PC-9 (cell line): Measurements from ENCODE around the gene DNMT3A. TPM values are rescaled to one million over a fixed set of nuclear protein-coding genes. Genes with fewer than 3 reads are reported as not detected.

Experiments used
- BruUV-seq: library from RNA; stranded (reverse); fragments of 400-500 nt; replicated peaks from 2 replicates; lab custom pipeline; 2021; lab: Mats Ljungman, UMichigan
- CTCF ChIA-PET: fragments of 300-600 bp; sonication (Branson Sonifier 250); formaldehyde crosslinking; loops from one replicate; lab custom pipeline; 2022; ENCODE audit warnings: antibody characterized with exemption; lab: Charles Lee
- POLR2A ChIA-PET: fragments of 300-600 bp; sonication (Branson Sonifier 250); formaldehyde crosslinking; loops from one replicate; lab custom pipeline; 2022; ENCODE audit warnings: antibody characterized with exemption; ENCODE audit not compliant: unreplicated experiment; lab: Charles Lee
- DNase-seq, 2 experiments: peaks; one replicate each; pipeline versions ENCODE4 v3.0.0 to v3.0.0-alpha.2; 2015 to 2022; ENCODE audit warnings: mixed read lengths in 1 of 2
- H2AFZ ChIP-seq: fragments of 200-600 bp; sonication (generic); 2 replicates; pipeline ENCODE4 v1.8.1; 2017; ENCODE audit warnings: antibody characterized with exemption
- H3F3A ChIP-seq: fragments of 200-600 bp; sonication (generic); 2 replicates; pipeline ENCODE4 v1.8.1; 2017; ENCODE audit warnings: antibody characterized with exemption, mild to moderate bottlenecking, low read depth; ENCODE audit not compliant: insufficient read depth
- H3K27ac ChIP-seq: fragments of 200-600 bp; sonication (generic); 2 replicates; pipeline ENCODE4 v1.6.1; 2016; ENCODE audit warnings: mixed run types
- H3K27me3 ChIP-seq: fragments of 200-600 bp; sonication (generic); 2 replicates; pipeline ENCODE4 v1.6.1; 2016; ENCODE audit warnings: low read depth, mixed run types; ENCODE audit not compliant: insufficient read depth
- H3K36me3 ChIP-seq: fragments of 200-600 bp; sonication (generic); 2 replicates; pipeline ENCODE4 v1.6.1; 2016; ENCODE audit warnings: low read depth, mixed run types
- H3K4me1 ChIP-seq: fragments of 200-600 bp; sonication (generic); replicated peaks from 2 replicates; pipeline ENCODE4 v1.6.1; 2016; ENCODE audit warnings: mixed run types; ENCODE audit not compliant: insufficient read depth
- H3K4me2 ChIP-seq: fragments of 200-600 bp; sonication (generic); 2 replicates; pipeline ENCODE4 v1.6.1; 2017; ENCODE audit warnings: mixed run types
- H3K4me3 ChIP-seq: fragments of 200-600 bp; sonication (generic); 2 replicates; pipeline ENCODE4 v1.6.1; 2016; ENCODE audit warnings: mixed run types
- H3K79me2 ChIP-seq: fragments of 200-600 bp; sonication (generic); 2 replicates; pipeline ENCODE4 v1.6.1; 2017; ENCODE audit warnings: low read depth, mixed run types
- H3K9me2 ChIP-seq: fragments of 200-600 bp; sonication (generic); 2 replicates; pipeline ENCODE4 v1.8.1; 2017; ENCODE audit warnings: mild to moderate bottlenecking; ENCODE audit not compliant: insufficient read depth
- H3K9me3 ChIP-seq: fragments of 200-600 bp; sonication (generic); 2 replicates; pipeline ENCODE4 v1.8.1; 2016; ENCODE audit warnings: low read depth; ENCODE audit not compliant: insufficient read depth
- H4K20me1 ChIP-seq: fragments of 200-600 bp; sonication (generic); 2 replicates; pipeline ENCODE4 v1.8.1; 2017; ENCODE audit not compliant: insufficient read depth
- EZH2 ChIP-seq: fragments of 200-600 bp; sonication (generic); IDR thresholded peaks from 2 replicates; pipeline ENCODE4 v1.8.0; 2017; ENCODE audit warnings: antibody characterized with exemption, low read depth
- intact Hi-C: fragments of 100-400 bp; cut with micrococcal nuclease; formaldehyde crosslinking; loops from one replicate; pipeline ENCODE4 v1.10.0; 2022; ENCODE audit not compliant: unreplicated experiment
- total RNA-seq: library from RNA; stranded (reverse); gene quantifications from 2 replicates; pipeline ENCODE4 v1.2.3, GENCODE V29; 2021
- TF ChIP-seq, protein P1 (sequence below): fragments of 200-600 bp; sonication (generic); conservative IDR thresholded peaks from 2 replicates; pipeline ENCODE4 v1.6.1; 2017; ENCODE audit warnings: mixed run types, antibody characterized with exemption, mild to moderate bottlenecking, moderate library complexity

Gene DNMT3A
- total RNA-seq, 1 experiment from 2014 or later = 38.9 TPM

DNA sequence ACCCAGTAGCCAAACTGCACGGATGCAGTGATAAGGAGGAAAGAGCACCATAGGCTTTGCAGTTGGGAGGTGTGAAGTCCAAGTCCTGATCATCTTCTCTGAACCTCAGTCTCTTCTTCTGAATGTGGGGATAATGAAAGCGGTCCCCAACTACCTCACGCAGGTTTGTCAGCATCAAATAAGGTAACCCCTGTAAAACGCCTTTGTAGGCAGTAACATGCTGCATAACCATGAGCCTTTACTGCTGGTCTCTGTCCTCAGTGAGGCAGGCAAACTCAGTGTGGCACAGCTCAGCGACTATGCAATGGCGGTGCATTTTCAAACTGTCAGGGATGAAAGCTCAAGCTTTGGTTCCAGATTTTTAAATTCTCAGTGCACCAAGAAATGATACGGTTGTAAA, 46.1 kb downstream of the DNMT3A start:
- no peaks in the 10 kb centered on the region for H3K4me1 ChIP-seq
- no peaks in the 10 kb centered on the region for H4K20me1 ChIP-seq
- ChIA-PET POLR2A (interaction anchor here (0.5 kb wide), 1 partner anchor 14 kb away, joined by 7 read pairs; no protein-coding TSS in a partner anchor), CTCF (interaction anchor here (0.5 kb wide), 1 partner anchor 225 kb away, joined by 8 read pairs; no protein-coding TSS in a partner anchor)
- DNase-seq = peak in 1 of 2 experiments; percentile 21
- intact Hi-C loops = no loop called here
- peaks cover 4% of the 10 kb centered on the region; the same call in 1 of the 2 replicates for H3F3A ChIP-seq
- H3K9me2 ChIP-seq = no peaks in the 10 kb centered on the region
- H3K9me3 ChIP-seq = no peaks in the 10 kb centered on the region
- no peak overlapping the region for H3K4me2 ChIP-seq
- no TSS peak for BruUV-seq
- no peak for TF ChIP-seq EZH2
- TF ChIP-seq, protein P1, sequence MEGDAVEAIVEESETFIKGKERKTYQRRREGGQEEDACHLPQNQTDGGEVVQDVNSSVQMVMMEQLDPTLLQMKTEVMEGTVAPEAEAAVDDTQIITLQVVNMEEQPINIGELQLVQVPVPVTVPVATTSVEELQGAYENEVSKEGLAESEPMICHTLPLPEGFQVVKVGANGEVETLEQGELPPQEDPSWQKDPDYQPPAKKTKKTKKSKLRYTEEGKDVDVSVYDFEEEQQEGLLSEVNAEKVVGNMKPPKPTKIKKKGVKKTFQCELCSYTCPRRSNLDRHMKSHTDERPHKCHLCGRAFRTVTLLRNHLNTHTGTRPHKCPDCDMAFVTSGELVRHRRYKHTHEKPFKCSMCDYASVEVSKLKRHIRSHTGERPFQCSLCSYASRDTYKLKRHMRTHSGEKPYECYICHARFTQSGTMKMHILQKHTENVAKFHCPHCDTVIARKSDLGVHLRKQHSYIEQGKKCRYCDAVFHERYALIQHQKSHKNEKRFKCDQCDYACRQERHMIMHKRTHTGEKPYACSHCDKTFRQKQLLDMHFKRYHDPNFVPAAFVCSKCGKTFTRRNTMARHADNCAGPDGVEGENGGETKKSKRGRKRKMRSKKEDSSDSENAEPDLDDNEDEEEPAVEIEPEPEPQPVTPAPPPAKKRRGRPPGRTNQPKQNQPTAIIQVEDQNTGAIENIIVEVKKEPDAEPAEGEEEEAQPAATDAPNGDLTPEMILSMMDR = no peak
- no peaks in the 10 kb centered on the region for H3K79me2 ChIP-seq
- H2AFZ ChIP-seq = no peak overlapping the region
- no peaks in the 10 kb centered on the region for H3K27me3 ChIP-seq
- no peak overlapping the region for H3K4me3 ChIP-seq
- H3K27ac ChIP-seq = no peak overlapping the region
- no peaks in the 10 kb centered on the region for H3K36me3 ChIP-seq

DNA sequence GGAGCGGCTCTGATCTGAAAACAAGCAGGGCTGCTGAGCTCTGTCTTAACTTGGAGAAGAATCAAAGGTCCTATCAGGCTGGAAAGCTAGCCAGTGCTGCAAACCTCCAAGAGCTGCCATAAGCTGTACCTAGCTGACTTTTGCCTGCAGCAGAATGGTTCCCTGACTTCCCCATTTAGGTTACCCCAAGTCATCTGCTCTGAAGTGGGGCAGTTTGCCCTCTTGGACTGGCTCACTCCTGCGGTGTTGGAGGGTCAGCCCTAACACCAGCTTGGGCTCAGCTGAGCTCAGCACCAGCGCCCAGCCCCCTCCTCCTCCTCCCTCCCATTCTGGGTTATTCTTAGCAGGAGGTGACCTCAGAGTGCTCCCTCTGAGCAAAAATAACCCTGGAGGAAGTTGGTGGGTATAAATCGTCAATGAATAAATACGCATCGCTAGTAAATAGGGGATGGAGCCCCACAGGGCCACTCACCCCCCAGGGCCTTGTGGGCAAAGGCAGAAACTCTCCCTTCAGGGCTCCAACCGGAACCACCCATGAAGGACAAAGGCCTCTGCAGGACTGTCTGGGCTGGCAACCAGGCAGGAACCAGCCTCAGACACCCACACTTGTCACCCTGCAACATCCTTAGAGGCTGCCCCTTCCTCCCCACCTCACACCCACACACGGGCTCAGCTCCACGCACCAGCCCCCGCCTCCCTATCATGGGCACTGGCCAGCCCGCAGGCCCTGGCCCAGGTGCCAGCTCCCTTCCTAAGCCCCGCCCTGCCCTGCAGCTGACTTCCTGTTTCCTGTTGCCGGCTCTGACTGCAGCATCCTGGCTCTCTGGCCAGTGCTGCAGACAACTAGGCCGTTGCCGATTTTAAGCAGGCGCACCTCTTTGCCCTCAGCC, 46.9 kb downstream of the DNMT3A start:
- Histone ChIP-seq H3F3A (peaks cover 4% of the 10 kb centered on the region; the same call in 1 of the 2 replicates), H3K36me3 (no peaks in the 10 kb centered on the region), H3K9me3 (no peaks in the 10 kb centered on the region), H3K27me3 (no peaks in the 10 kb centered on the region), H2AFZ (no peak overlapping the region), H3K4me3 (no peak overlapping the region), H4K20me1 (no peaks in the 10 kb centered on the region), H3K4me2 (no peak overlapping the region), H3K27ac (no peak overlapping the region), H3K9me2 (no peaks in the 10 kb centered on the region), H3K79me2 (no peaks in the 10 kb centered on the region), H3K4me1 (no peaks in the 10 kb centered on the region)
- TF ChIP-seq, protein P1 = no peak
- TF ChIP-seq EZH2 = no peak
- DNase-seq = peak; percentile 10 to 14
- ChIA-PET CTCF (interaction anchor here (0.5 kb wide), 1 partner anchor 226 kb away, joined by 8 read pairs; no protein-coding TSS in a partner anchor), POLR2A (interaction anchor here (0.5 kb wide), 1 partner anchor 13 kb away, joined by 7 read pairs; no protein-coding TSS in a partner anchor)
- intact Hi-C loops = no loop called here
- no TSS peak for BruUV-seq

DNA sequence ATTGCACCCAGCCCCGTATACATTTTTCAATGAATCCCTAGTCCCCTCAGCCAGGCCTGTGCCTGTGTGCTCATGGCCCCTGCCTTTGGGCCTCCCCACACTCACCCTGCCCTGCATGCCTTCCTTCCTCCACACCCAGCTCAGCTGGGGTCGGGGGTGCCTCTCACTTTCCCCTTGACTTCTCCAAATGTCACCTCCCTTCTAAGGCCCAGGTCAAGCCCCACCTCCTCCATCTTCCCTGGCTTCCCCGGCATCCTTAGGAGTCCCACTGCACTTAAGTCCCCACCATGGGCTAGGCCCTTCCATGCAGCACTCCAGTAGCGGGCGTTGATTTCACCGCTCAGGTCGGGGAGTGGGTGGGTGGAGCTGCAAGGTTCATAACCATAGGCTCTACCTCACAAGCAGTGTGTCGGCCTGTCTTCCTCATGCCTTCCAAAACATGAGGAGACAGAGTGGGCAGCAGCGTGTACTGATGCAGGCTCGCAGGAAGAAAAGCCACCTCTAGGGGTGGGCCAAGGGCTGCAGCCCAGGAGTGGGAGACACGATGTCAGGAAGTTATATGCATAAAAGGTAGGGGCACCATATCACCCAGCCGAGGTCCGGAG, 47.7 kb downstream of the DNMT3A start:
- H3K27ac ChIP-seq = no peak overlapping the region
- DNase-seq = peak in 1 of 2 experiments; percentile 17

More for the DNA sequence above, 47.7 kb downstream of the DNMT3A start:
- CTCF ChIA-PET = no interaction called here
- no TSS peak for BruUV-seq
- Histone ChIP-seq H3K9me2 (no peaks in the 10 kb centered on the region), H2AFZ (no peak overlapping the region), H3K79me2 (no peaks in the 10 kb centered on the region), H3K9me3 (no peaks in the 10 kb centered on the region), H3K4me3 (no peak overlapping the region), H3K4me1 (no peaks in the 10 kb centered on the region), H3K36me3 (no peaks in the 10 kb centered on the region), H4K20me1 (no peaks in the 10 kb centered on the region), H3K27me3 (no peaks in the 10 kb centered on the region), H3F3A (peaks cover 4% of the 10 kb centered on the region; the same call in 1 of the 2 replicates), H3K4me2 (no peak overlapping the region)
- TF ChIP-seq, protein P1 = no peak
- no peak for TF ChIP-seq EZH2
- intact Hi-C loops = no loop called here
- POLR2A ChIA-PET = no interaction called here
